HAP-1 (cell line): Measurements from ENCODE around the gene SAMSN1.
"Not testable (repeated sequence)": the region's sequence is repeated elsewhere in the genome, so short reads cannot be mapped to it uniquely, and the experiment has no call there.

Source experiments
- DNase-seq, 2 experiments: peaks; one replicate each; pipeline ENCODE4 v3.0.0-alpha.2; 2016 to 2020; ENCODE audit warnings: low spot score in 2 of 2
- H3K27me3 ChIP-seq: fragments of 250-450 bp; sonication (Bioruptor Pico); 2 replicates; pipeline ENCODE4 v1.5.1; 2020; ENCODE audit warnings: low read depth, mild to moderate bottlenecking, moderate library complexity
- H3K36me3 ChIP-seq: fragments of 250-450 bp; sonication (Bioruptor Pico); replicated peaks from 2 replicates; pipeline ENCODE4 v1.5.1; 2020; ENCODE audit warnings: mild to moderate bottlenecking
- H3K4me1 ChIP-seq: fragments of 250-450 bp; sonication (Bioruptor Pico); 2 replicates; pipeline ENCODE4 v1.5.1; 2020; ENCODE audit warnings: mild to moderate bottlenecking
- H3K4me3 ChIP-seq: fragments of 250-450 bp; sonication (Bioruptor Pico); 2 replicates; pipeline ENCODE4 v1.5.1; 2020; ENCODE audit warnings: mild to moderate bottlenecking, moderate library complexity
- H3K9me3 ChIP-seq: fragments of 250-450 bp; sonication (Bioruptor Pico); 2 replicates; pipeline ENCODE4 v1.5.1; 2020; ENCODE audit warnings: mild to moderate bottlenecking, moderate library complexity
- in situ Hi-C: fragments of 300-500 bp; cut with MboI; formaldehyde crosslinking; loops from 3 replicates; pipeline ENCODE4 v1.14.3; 2020; ENCODE audit warnings: low sequenced_read_pairs, inconsistent platforms, mixed read lengths

SAMSN1 gene

GRCh38 chr21:14530592-14530991, 15.5 kb downstream of the SAMSN1 start:
- Histone ChIP-seq H3K36me3 (no peaks in the 10 kb centered on the region), H3K4me1 (no peaks in the 10 kb centered on the region), H3K27me3 (no peaks in the 10 kb centered on the region), H3K9me3 (no peaks in the 10 kb centered on the region; the same call in 1 of the 2 replicates), H3K4me3 (no peak overlapping the region)
- in situ Hi-C loops = no loop called here
- no peak for DNase-seq

GRCh38 chr21:14528815-14529214, 17.3 kb downstream of the SAMSN1 start:
- Histone ChIP-seq H3K9me3 (no peaks in the 10 kb centered on the region), H3K27me3 (no peaks in the 10 kb centered on the region), H3K36me3 (no peaks in the 10 kb centered on the region), H3K4me1 (no peaks in the 10 kb centered on the region), H3K4me3 (no peak overlapping the region)
- in situ Hi-C loops = no loop called here
- no peak for DNase-seq

GRCh38 chr21:14527696-14528652, 18.1 kb downstream of the SAMSN1 start:
- H3K4me3 ChIP-seq = no peak overlapping the region
- in situ Hi-C loops = no loop called here
- H3K9me3 ChIP-seq = no peaks in the 10 kb centered on the region
- H3K4me1 ChIP-seq = no peaks in the 10 kb centered on the region
- H3K27me3 ChIP-seq = no peaks in the 10 kb centered on the region
- no peaks in the 10 kb centered on the region for H3K36me3 ChIP-seq
- no peak for DNase-seq

- no peaks in the 10 kb centered on the region for H3K4me1 ChIP-seq
- DNase-seq = no peak
These were observed 19.0 kb downstream of the SAMSN1 start for GRCh38 chr21:14526836-14527695.

GRCh38 chr21:14526199-14526598, 19.9 kb downstream of the SAMSN1 start:
- H3K4me1 ChIP-seq = no peaks in the 10 kb centered on the region
- no peaks in the 10 kb centered on the region for H3K36me3 ChIP-seq
- no peak for DNase-seq
- in situ Hi-C loops = no loop called here
- no peaks in the 10 kb centered on the region for H3K27me3 ChIP-seq
- no peak overlapping the region for H3K4me3 ChIP-seq
- no peaks in the 10 kb centered on the region for H3K9me3 ChIP-seq

More at GRCh38 chr21:14526836-14527695, 19.0 kb downstream of the SAMSN1 start:
- Histone ChIP-seq H3K36me3 (no peaks in the 10 kb centered on the region), H3K9me3 (no peaks in the 10 kb centered on the region), H3K27me3 (no peaks in the 10 kb centered on the region), H3K4me3 (no peak overlapping the region)
- in situ Hi-C loops = no loop called here

GRCh38 chr21:14523234-14523633, 22.9 kb downstream of the SAMSN1 start:
- no peaks in the 10 kb centered on the region for H3K4me1 ChIP-seq

GRCh38 chr21:14522736-14523135, 23.4 kb downstream of the SAMSN1 start:
- Histone ChIP-seq H3K9me3 (no peaks in the 10 kb centered on the region), H3K27me3 (no peaks in the 10 kb centered on the region), H3K4me3 (no peak overlapping the region), H3K4me1 (no peaks in the 10 kb centered on the region), H3K36me3 (no peaks in the 10 kb centered on the region)
- DNase-seq = no peak
- in situ Hi-C loops = no loop called here

More at GRCh38 chr21:14523234-14523633, 22.9 kb downstream of the SAMSN1 start:
- H3K36me3 ChIP-seq = no peaks in the 10 kb centered on the region
- in situ Hi-C loops = no loop called here
- no peaks in the 10 kb centered on the region for H3K9me3 ChIP-seq
- no peak for DNase-seq
- H3K27me3 ChIP-seq = no peaks in the 10 kb centered on the region
- no peak overlapping the region for H3K4me3 ChIP-seq

- Histone ChIP-seq H3K4me1 (no peaks in the 10 kb centered on the region), H3K9me3 (no peaks in the 10 kb centered on the region), H3K36me3 (no peaks in the 10 kb centered on the region), H3K4me3 (no peak overlapping the region), H3K27me3 (no peaks in the 10 kb centered on the region)
- in situ Hi-C loops = no loop called here
- DNase-seq = no peak
These were observed 25.6 kb downstream of the SAMSN1 start for GRCh38 chr21:14520535-14520934.

- Histone ChIP-seq H3K36me3 (no peaks in the 10 kb centered on the region), H3K9me3 (no peaks in the 10 kb centered on the region), H3K4me1 (no peaks in the 10 kb centered on the region), H3K4me3 (no peak overlapping the region), H3K27me3 (no peaks in the 10 kb centered on the region)
- in situ Hi-C loops = no loop called here
- no peak for DNase-seq
These were observed 27.1 kb downstream of the SAMSN1 start for GRCh38 chr21:14519000-14519399.

GRCh38 chr21:14513804-14514203, 32.3 kb downstream of the SAMSN1 start:
- in situ Hi-C loops = no loop called here
- DNase-seq = no peak
- H3K27me3 ChIP-seq = no peaks in the 10 kb centered on the region
- H3K9me3 ChIP-seq = no peaks in the 10 kb centered on the region
- no peaks in the 10 kb centered on the region for H3K36me3 ChIP-seq
- no peaks in the 10 kb centered on the region for H3K4me1 ChIP-seq
- no peak overlapping the region for H3K4me3 ChIP-seq

- H3K27me3 ChIP-seq, H3K9me3 ChIP-seq, in situ Hi-C loops, H3K4me3 ChIP-seq, DNase-seq, H3K36me3 ChIP-seq, H3K4me1 ChIP-seq: not testable (repeated sequence)
These were observed 39.2 kb downstream of the SAMSN1 start for GRCh38 chr21:14506859-14507457.

- H3K27me3 ChIP-seq = no peaks in the 10 kb centered on the region
- no peaks in the 10 kb centered on the region for H3K4me1 ChIP-seq
- H3K36me3 ChIP-seq = no peaks in the 10 kb centered on the region
- DNase-seq = no peak
- in situ Hi-C loops = no loop called here
- H3K9me3 ChIP-seq = no peaks in the 10 kb centered on the region
- no peak overlapping the region for H3K4me3 ChIP-seq
These were observed 45.2 kb downstream of the SAMSN1 start for GRCh38 chr21:14500873-14501272.

GRCh38 chr21:14499316-14499715, 46.8 kb downstream of the SAMSN1 start:
- H3K4me3 ChIP-seq = no peak overlapping the region
- H3K9me3 ChIP-seq = no peaks in the 10 kb centered on the region
- no peaks in the 10 kb centered on the region for H3K27me3 ChIP-seq
- in situ Hi-C loops = no loop called here
- no peak for DNase-seq
- no peaks in the 10 kb centered on the region for H3K36me3 ChIP-seq
- no peaks in the 10 kb centered on the region for H3K4me1 ChIP-seq
